DOHH2 (cell line): ENCODE measurements around the gene ATP6V0B.

Source experiments
- EZH2phosphoT487 ChIP-seq: fragments of 200-600 bp; sonication (generic); IDR thresholded peaks from 2 replicates; pipeline ENCODE4 v1.6.1; 2017; ENCODE audit warnings: borderline replicate concordance, mild to moderate bottlenecking, antibody characterized with exemption, low read length, moderate library complexity, mixed read lengths
- TF ChIP-seq, protein P1 (sequence below): fragments of 200-600 bp; sonication (generic); IDR thresholded peaks from one replicate; pipeline ENCODE4 v1.5.1; 2014; ENCODE audit warnings: antibody characterized with exemption, mild to moderate bottlenecking, low read depth, low read length; ENCODE audit not compliant: poor library complexity, severe bottlenecking

DNA sequence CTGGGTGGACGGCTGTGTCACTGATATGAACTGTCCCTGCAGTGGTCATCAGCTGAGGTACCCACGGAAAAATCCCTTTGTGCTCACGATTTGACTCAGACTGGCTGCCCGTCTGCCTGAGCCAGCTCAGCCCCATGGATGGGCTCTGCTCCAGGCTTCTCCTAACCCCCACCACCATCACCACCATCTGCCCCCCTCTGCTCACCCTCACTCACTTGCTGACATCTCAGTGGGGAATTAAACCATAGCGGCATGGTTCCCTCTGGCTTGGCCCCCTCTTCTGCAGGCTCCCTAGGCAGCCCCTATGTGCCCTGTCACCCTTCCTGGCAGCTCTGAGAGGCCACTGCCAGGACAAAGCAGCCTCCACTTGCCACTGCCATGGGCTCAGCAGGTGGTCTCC lies 39.2 kb downstream of the ATP6V0B start:
- TF ChIP-seq, protein P1, sequence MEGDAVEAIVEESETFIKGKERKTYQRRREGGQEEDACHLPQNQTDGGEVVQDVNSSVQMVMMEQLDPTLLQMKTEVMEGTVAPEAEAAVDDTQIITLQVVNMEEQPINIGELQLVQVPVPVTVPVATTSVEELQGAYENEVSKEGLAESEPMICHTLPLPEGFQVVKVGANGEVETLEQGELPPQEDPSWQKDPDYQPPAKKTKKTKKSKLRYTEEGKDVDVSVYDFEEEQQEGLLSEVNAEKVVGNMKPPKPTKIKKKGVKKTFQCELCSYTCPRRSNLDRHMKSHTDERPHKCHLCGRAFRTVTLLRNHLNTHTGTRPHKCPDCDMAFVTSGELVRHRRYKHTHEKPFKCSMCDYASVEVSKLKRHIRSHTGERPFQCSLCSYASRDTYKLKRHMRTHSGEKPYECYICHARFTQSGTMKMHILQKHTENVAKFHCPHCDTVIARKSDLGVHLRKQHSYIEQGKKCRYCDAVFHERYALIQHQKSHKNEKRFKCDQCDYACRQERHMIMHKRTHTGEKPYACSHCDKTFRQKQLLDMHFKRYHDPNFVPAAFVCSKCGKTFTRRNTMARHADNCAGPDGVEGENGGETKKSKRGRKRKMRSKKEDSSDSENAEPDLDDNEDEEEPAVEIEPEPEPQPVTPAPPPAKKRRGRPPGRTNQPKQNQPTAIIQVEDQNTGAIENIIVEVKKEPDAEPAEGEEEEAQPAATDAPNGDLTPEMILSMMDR = no peak
- TF ChIP-seq EZH2phosphoT487 = no peak
